Astrocyte of the cerebellum (primary cell): ENCODE measurements around the gene SLC44A1.

Experiments used
- DNase-seq: peaks from one replicate; pipeline ENCODE4 v3.0.0-alpha.2; 2011; ENCODE audit warnings: low read depth
- H3K4me3 ChIP-seq: 2 replicates; pipeline ENCODE4 v1.5.1; 2011; ENCODE audit warnings: mild to moderate bottlenecking, low read depth, low read length, moderate library complexity
- in situ Hi-C: cut with HindIII; loops from 2 replicates; pipeline ENCODE4 v1.10.0; 2017; ENCODE audit warnings: low sequenced_read_pairs
- TF ChIP-seq, protein P1 (sequence below): IDR thresholded peaks from 2 replicates; pipeline ENCODE4 v1.5.1; 2012; ENCODE audit warnings: low read length, low read depth, moderate library complexity, mild to moderate bottlenecking; ENCODE audit errors: missing control alignments

The SLC44A1 gene

DNA sequence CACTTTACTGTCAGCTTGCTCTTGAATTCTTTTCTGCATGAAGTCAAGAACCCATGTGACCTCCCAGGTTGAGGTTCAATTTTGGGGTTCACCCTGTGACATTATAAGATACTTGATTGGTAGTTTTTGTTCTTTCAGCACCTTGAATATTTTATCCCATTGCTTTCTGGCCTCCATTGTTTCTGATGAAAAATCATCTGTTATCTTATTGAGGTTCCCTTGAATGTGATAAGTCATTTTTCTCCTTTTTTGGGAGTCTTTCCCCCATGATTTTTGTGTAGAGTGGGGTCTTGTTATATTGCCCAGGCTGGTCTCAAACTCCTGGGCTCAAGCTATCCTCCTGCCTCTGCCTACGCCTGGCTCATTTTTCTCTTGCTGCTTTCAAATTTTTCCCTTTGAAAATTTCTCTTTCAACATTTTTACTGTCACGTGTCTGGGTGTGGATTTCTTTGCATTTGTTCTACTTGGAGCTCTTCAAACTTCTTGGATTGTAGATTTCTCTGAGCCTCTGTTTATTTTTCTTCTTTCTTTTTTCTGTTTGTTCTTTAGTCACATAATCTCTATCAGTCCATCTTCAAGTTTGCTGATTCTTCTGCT, 20.8 kb upstream of the SLC44A1 start:
- TF ChIP-seq, protein P1, sequence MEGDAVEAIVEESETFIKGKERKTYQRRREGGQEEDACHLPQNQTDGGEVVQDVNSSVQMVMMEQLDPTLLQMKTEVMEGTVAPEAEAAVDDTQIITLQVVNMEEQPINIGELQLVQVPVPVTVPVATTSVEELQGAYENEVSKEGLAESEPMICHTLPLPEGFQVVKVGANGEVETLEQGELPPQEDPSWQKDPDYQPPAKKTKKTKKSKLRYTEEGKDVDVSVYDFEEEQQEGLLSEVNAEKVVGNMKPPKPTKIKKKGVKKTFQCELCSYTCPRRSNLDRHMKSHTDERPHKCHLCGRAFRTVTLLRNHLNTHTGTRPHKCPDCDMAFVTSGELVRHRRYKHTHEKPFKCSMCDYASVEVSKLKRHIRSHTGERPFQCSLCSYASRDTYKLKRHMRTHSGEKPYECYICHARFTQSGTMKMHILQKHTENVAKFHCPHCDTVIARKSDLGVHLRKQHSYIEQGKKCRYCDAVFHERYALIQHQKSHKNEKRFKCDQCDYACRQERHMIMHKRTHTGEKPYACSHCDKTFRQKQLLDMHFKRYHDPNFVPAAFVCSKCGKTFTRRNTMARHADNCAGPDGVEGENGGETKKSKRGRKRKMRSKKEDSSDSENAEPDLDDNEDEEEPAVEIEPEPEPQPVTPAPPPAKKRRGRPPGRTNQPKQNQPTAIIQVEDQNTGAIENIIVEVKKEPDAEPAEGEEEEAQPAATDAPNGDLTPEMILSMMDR: no peak
- in situ Hi-C loops: no loop called here
- H3K4me3 ChIP-seq: no peak overlapping the region
- DNase-seq: no peak

DNA sequence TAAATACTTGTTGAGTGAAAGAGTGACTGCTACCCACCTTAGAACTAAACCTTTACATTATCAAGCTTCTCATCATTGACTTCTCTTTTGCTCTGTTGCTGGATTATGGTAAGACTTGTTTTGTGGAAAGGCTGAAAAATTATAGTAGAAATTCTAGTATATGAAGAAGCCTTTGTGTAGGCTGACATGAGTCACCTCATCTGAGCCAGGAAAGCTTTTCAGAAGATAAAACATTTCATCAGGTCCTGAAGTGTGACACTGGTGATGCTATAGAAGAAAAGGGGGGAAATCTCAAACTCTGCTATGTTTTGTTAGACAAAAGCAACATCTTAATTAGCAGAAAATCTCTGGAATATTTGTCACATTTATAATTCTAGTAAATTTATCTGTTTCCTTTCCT, 18.4 kb upstream of the SLC44A1 start:
- in situ Hi-C loops: loop anchor here (5.0 kb wide), 1 partner anchor 51 kb away; no protein-coding TSS in a partner anchor
- no peak for DNase-seq
- TF ChIP-seq, protein P1: no peak
- no peak overlapping the region for H3K4me3 ChIP-seq

DNA sequence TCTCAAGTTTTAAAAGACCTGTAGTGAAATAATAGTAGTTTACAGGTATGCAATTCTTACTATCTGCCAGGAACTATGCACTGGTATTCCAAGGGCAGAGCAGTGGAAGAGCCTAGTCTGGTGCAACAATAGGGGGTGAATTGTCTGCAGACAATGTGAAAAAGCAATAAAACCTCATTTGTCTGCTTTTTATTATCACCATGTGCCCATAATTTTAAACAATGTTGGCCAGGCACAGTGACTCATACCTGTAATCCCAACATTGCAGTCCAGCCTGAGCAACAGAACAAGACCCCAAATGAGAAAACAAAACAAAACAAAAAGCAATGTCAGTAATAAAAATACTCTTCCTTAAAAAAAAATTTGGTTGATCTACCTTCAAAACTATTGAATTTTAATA, 12.2 kb upstream of the SLC44A1 start:
- TF ChIP-seq, protein P1: no peak
- in situ Hi-C loops: no loop called here
- no peak overlapping the region for H3K4me3 ChIP-seq
- DNase-seq: no peak

DNA sequence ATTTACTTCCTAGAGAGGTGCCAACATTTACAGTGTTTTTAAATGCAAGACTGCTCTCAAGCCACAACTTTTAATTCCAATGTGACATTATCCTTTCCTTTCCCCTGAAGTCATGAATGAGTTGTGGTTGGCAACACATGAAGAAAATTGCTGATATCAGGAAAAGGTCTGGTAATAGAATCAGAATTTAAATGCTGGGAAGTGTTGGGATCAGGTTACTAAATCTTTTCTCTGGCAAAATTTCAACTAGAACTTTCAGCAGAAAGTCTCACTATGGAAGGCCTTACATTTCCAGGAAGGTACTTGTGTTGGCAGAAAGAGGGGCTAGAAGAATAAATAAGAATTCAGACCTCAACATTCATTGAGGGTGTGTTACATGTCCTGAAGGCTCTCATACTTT, 10.6 kb upstream of the SLC44A1 start:
- in situ Hi-C loops: no loop called here
- TF ChIP-seq, protein P1: no peak

DNA sequence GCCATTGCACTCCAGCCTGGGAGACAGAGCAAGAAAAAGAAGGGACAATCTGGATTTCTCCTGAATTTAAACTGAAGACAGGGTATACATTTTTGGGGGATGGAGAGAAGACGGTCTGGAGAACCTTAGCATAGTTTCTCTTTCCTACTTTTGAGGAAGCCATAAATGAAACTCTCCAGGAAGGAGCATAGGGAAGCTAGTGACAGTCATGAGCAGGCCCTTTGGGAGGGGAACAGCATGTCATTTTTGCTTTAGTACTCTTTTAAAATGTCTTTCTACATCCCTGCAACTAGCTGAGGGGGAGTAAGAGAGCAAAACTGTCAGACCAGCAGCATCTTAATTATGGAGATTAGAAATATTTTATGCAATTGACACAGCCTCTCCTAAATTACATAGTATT, 8.2 kb upstream of the SLC44A1 start:
- in situ Hi-C loops: no loop called here
- H3K4me3 ChIP-seq: no peak overlapping the region
- TF ChIP-seq, protein P1: no peak
- DNase-seq: no peak

More for the DNA sequence above, 10.6 kb upstream of the SLC44A1 start:
- peak; percentile 51 for DNase-seq
- no peak overlapping the region for H3K4me3 ChIP-seq

DNA sequence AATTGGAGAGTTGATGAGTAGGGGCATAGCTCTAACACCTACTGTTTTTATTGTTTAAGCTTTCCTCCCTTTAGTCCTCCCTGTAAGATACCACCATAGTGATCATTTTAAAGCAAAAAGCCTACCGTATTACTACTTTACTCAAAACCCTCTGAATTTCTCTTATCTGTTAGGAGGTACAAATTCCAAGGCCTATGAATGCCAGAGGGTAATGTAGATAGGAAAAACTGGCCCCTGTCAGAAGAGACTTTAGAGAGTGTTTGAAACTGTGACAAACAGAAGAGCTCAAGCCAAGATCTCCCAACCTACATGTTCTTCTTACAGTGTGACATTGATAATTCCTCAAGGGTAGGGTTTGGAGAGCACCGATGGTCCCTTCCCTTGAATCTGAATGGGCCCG, 7.2 kb upstream of the SLC44A1 start:
- H3K4me3 ChIP-seq: no peak overlapping the region
- no peak for DNase-seq
- TF ChIP-seq, protein P1: no peak
- in situ Hi-C loops: no loop called here

DNA sequence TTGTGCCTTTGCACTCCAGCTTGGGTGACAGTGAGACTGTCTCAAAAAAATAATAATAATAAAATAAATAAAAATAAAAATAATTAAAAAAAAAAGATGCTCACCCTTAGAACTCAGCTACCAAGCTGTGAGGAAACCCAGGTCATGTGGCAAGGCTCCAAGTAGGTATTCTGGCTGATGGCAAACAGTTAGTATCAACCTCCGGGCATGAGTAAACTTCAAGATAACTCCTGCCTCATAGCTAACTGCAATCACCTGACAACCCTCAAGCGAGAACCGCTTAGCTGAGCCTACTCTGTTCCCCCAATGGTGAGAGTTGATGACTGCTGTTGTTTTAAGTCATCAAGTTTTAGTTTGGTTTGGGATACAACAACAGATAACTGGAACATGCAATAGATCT, 6.1 kb upstream of the SLC44A1 start:
- H3K4me3 ChIP-seq: no peak overlapping the region
- in situ Hi-C loops: no loop called here
- DNase-seq: no peak
- TF ChIP-seq, protein P1: no peak
